ENCODE data around the gene TYROBP. TPM values are rescaled to one million over a fixed set of nuclear protein-coding genes. Genes with fewer than 3 reads are reported as not detected.
A peak's percentile ranks its signal among the peaks of the same experiment; 100 is the strongest.
"Not testable (repeated sequence)": the region's sequence is repeated elsewhere in the genome, so short reads cannot be mapped to it uniquely, and the experiment has no call there.

Gene TYROBP
- 14.1 TPM for total RNA-seq

- no peak for DNase-seq
Observed at GRCh38 chr19:35908010-35908441, at the start of gene TYROBP. TYROBP (minus strand) TSS chr19:35908295; CDS start chr19:35908228, 67 bp downstream.

- not testable (repeated sequence) for DNase-seq
Observed at GRCh38 chr19:35957411-35957810, 49.3 kb upstream of the TYROBP start.

GRCh38 chr19:35955881-35956634 is 48.0 kb upstream of the TYROBP start:
- DNase-seq: no peak

GRCh38 chr19:35949131-35949530 is 41.0 kb upstream of the TYROBP start:
- DNase-seq: no peak

GRCh38 chr19:35946203-35946602 is 38.1 kb upstream of the TYROBP start:
- no peak for DNase-seq

GRCh38 chr19:35945121-35945790 is 37.2 kb upstream of the TYROBP start:
- no peak for DNase-seq

- no peak for DNase-seq
Observed at GRCh38 chr19:35944556-35944955, 36.5 kb upstream of the TYROBP start.

GRCh38 chr19:35943321-35944301 is 35.5 kb upstream of the TYROBP start:
- DNase-seq: no peak

- no peak for DNase-seq
Observed at GRCh38 chr19:35942235-35942634, 34.1 kb upstream of the TYROBP start.

GRCh38 chr19:35940839-35941238 is 32.7 kb upstream of the TYROBP start:
- DNase-seq: no peak

- DNase-seq: no peak
Observed at GRCh38 chr19:35940078-35940775, 32.1 kb upstream of the TYROBP start.

- no peak for DNase-seq
Observed at GRCh38 chr19:35939307-35940077, 31.4 kb upstream of the TYROBP start.

GRCh38 chr19:35938282-35939224 is 30.5 kb upstream of the TYROBP start:
- no peak for DNase-seq

GRCh38 chr19:35937345-35938281 is 29.5 kb upstream of the TYROBP start:
- no peak for DNase-seq

GRCh38 chr19:35936738-35937268 is 28.7 kb upstream of the TYROBP start:
- no peak for DNase-seq

- peak; percentile 46 for DNase-seq
Observed at GRCh38 chr19:35935911-35936737, 28.0 kb upstream of the TYROBP start, which contains the start of gene LRFN3. LRFN3 (plus strand) TSS chr19:35936374; CDS start chr19:35939426, 3,052 bp downstream.

GRCh38 chr19:35932291-35932936 is 24.3 kb upstream of the TYROBP start:
- DNase-seq: no peak

All from skin of body (tissue), 2 donors.